ENCODE measurements around the gene PRAC2.

Gene PRAC2

DNA sequence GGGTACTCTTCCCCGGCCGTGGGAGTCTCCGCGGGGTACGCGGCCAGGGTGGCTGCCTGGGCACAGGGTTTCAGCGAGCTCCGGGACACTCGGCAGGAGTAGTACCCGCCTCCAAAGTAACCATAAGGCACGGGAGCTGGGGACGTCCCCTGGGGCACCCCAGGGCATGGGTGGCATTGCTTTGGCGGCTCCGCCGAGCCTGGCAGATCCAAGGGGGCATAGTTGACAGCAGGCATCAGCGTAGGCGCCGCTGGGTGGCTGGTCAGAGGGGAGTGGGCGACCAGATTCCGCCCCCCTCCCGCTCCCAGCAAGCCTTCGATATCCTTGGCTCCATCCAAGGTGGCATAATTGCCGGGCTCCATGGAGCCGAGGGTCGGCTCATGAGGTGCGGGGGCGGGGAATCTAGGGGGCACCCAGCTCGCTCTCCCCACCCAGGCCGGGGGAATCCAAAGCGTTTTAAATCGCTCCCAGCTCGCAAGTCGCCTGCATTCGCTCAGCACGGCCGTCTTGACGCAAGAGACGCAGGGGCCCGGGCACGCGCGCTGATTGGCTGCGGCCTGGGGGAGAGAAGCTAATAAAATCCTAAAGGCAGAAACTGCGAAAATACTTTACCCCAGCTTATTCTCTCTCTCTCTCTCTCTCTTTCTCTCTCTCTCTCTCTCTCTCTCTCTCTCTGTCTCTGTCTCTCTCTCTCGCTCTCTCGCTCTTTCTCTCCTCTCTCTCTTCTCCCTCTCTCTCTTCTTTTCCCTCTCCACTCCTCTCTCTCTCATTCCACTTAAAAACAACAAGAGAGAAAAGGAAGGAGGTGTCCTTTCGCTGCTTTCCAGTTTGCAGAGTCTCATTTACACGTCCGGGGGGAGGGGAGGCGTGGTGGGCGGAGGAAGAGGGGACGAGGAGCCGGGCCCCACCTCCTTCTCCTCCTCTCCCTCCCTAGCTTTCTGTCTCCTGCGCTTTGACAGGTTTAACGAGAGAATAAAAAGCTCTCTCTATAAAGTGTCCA is 5.5 kb downstream of the PRAC2 start, which contains the start of gene HOXB13 (continued):
- TF ChIP-seq, protein P1, sequence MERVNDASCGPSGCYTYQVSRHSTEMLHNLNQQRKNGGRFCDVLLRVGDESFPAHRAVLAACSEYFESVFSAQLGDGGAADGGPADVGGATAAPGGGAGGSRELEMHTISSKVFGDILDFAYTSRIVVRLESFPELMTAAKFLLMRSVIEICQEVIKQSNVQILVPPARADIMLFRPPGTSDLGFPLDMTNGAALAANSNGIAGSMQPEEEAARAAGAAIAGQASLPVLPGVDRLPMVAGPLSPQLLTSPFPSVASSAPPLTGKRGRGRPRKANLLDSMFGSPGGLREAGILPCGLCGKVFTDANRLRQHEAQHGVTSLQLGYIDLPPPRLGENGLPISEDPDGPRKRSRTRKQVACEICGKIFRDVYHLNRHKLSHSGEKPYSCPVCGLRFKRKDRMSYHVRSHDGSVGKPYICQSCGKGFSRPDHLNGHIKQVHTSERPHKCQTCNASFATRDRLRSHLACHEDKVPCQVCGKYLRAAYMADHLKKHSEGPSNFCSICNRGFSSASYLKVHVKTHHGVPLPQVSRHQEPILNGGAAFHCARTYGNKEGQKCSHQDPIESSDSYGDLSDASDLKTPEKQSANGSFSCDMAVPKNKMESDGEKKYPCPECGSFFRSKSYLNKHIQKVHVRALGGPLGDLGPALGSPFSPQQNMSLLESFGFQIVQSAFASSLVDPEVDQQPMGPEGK (CRISPR knock-in tag; IDR thresholded peaks at IDR 0.05; ENCODE audit: borderline replicate concordance) = no peak

DNA sequence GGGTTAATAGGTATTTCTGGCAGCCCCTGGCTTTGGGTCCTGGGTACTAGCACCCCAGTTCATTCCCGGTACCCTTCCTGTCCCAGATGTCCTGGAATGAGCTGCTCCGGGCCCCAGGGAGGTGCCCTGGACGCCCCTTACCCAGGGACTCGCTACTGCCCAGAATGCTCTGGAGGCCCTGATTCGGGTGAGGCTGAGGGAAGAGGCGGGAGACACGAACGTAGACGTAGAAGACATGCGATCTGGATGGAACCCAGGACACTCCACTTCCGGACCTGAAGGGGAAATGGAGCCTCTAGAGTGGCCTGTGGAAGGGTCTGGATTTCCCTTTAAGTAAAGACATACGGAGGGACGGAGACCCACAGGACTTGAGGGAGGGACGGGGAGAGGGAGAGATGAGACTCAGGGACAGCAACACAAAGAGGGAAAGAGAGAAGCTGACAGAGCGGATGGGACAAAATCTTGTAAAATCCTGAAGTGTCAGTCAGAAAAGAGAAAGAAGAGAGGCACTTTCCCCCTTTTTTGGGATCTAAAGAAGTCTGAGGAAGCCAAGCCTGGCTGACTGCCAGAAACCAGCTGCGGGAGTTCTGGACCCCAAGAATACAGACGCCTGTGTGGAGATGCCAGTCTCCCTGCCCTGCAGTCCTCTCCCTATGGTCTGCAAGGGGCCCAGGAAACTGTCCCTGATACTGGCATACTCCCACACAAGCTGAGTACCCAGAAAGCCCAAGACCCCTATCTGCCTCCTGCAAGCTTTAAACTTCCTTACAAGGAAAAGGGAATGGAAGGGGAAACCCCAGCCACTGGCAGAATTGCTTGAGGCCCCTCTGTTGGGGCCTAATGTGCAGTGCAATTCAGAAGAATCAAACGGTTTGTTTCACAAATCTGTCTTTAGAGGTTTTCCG is 6.6 kb downstream of the PRAC2 start:
- TF ChIP-seq ZNF8 (CRISPR knock-in tag; IDR thresholded peaks at IDR 0.05) = no peak
- no peak for TF ChIP-seq RARB (CRISPR knock-in tag; IDR thresholded peaks at IDR 0.05)
- TF ChIP-seq ZFP3 (CRISPR knock-in tag; IDR thresholded peaks at IDR 0.05) = no peak
- TF ChIP-seq CSDC2 (CRISPR knock-in tag; IDR thresholded peaks at IDR 0.05) = no peak
- no peak for TF ChIP-seq PPARA (CRISPR knock-in tag; IDR thresholded peaks at IDR 0.05; ENCODE audit: borderline replicate concordance)
- no peak for TF ChIP-seq BACH2 (CRISPR knock-in tag; IDR thresholded peaks at IDR 0.05; ENCODE audit: borderline replicate concordance)
- TF ChIP-seq ESRRG (CRISPR knock-in tag; IDR thresholded peaks at IDR 0.05) = no peak
- TF ChIP-seq ISL1 (CRISPR knock-in tag; IDR thresholded peaks at IDR 0.05) = no peak
- TF ChIP-seq ZC3H10 (CRISPR knock-in tag; IDR thresholded peaks at IDR 0.05) = no peak
- TF ChIP-seq, protein P1 (CRISPR knock-in tag; IDR thresholded peaks at IDR 0.05; ENCODE audit: borderline replicate concordance) = no peak
- TF ChIP-seq, protein P2, sequence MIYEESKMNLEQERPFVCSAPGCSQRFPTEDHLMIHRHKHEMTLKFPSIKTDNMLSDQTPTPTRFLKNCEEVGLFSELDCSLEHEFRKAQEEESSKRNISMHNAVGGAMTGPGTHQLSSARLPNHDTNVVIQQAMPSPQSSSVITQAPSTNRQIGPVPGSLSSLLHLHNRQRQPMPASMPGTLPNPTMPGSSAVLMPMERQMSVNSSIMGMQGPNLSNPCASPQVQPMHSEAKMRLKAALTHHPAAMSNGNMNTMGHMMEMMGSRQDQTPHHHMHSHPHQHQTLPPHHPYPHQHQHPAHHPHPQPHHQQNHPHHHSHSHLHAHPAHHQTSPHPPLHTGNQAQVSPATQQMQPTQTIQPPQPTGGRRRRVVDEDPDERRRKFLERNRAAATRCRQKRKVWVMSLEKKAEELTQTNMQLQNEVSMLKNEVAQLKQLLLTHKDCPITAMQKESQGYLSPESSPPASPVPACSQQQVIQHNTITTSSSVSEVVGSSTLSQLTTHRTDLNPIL (CRISPR knock-in tag; IDR thresholded peaks at IDR 0.05; ENCODE audit: low read depth) = no peak
- ATAC-seq = no peak

DNA sequence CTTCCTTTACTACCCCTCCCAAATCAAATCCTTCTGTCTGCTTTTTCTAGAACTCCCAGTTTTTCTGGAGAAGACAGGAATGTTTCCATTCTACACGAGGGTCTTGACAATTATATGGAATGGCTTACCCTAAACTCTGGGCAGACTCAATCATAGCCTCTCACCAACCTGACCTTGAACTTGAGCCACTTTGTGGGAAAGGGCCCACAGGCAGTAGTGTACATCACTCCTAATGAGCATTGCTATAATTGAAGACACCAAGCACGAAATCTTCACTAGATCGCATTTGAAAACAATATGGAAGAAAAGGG is 7.2 kb downstream of the PRAC2 start:
- TF ChIP-seq ZNF8 (CRISPR knock-in tag; IDR thresholded peaks at IDR 0.05) = no peak
- TF ChIP-seq, protein P3, sequence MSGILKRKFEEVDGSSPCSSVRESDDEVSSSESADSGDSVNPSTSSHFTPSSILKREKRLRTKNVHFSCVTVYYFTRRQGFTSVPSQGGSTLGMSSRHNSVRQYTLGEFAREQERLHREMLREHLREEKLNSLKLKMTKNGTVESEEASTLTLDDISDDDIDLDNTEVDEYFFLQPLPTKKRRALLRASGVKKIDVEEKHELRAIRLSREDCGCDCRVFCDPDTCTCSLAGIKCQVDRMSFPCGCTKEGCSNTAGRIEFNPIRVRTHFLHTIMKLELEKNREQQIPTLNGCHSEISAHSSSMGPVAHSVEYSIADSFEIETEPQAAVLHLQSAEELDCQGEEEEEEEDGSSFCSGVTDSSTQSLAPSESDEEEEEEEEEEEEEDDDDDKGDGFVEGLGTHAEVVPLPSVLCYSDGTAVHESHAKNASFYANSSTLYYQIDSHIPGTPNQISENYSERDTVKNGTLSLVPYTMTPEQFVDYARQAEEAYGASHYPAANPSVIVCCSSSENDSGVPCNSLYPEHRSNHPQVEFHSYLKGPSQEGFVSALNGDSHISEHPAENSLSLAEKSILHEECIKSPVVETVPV (CRISPR knock-in tag; IDR thresholded peaks at IDR 0.05) = no peak
- TF ChIP-seq, protein P2 (CRISPR knock-in tag; IDR thresholded peaks at IDR 0.05; ENCODE audit: low read depth) = no peak
- no peak for TF ChIP-seq PPARA (CRISPR knock-in tag; IDR thresholded peaks at IDR 0.05; ENCODE audit: borderline replicate concordance)
- TF ChIP-seq SNAI2 (CRISPR knock-in tag; IDR thresholded peaks at IDR 0.05) = no peak
- ATAC-seq = no peak

DNA sequence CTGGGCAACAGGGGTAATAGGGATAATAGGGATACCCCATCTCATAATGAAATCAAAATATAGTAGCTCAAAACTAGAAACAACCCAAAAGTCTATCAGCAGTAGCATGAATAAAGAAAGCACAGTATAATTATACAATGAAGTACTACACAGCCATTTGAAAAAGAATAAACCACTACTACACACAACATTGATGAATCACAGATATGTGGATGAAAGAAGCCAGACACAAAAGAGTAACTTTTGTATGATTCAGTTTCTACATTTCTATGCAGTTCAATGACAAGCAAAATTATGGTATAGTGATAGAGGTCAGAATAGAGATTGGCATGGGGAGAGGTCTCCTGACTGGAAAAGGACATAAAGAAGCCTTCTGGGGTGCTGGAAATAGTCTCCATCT is 8.4 kb downstream of the PRAC2 start:
- ATAC-seq = no peak
- TF ChIP-seq, protein P2 (CRISPR knock-in tag; IDR thresholded peaks at IDR 0.05; ENCODE audit: low read depth) = no peak
- TF ChIP-seq ZFP30 (CRISPR knock-in tag; IDR thresholded peaks at IDR 0.05) (no peak), PPARA (CRISPR knock-in tag; IDR thresholded peaks at IDR 0.05; ENCODE audit: borderline replicate concordance) (no peak), BACH2 (CRISPR knock-in tag; IDR thresholded peaks at IDR 0.05; ENCODE audit: borderline replicate concordance) (no peak), ZFP3 (CRISPR knock-in tag; IDR thresholded peaks at IDR 0.05) (no peak), SNAI2 (CRISPR knock-in tag; IDR thresholded peaks at IDR 0.05) (no peak), CSDC2 (CRISPR knock-in tag; IDR thresholded peaks at IDR 0.05) (no peak), ZNF70 (CRISPR knock-in tag; IDR thresholded peaks at IDR 0.05) (no peak), OSR1 (CRISPR knock-in tag; IDR thresholded peaks at IDR 0.05) (no peak)
- TF ChIP-seq, protein P4, sequence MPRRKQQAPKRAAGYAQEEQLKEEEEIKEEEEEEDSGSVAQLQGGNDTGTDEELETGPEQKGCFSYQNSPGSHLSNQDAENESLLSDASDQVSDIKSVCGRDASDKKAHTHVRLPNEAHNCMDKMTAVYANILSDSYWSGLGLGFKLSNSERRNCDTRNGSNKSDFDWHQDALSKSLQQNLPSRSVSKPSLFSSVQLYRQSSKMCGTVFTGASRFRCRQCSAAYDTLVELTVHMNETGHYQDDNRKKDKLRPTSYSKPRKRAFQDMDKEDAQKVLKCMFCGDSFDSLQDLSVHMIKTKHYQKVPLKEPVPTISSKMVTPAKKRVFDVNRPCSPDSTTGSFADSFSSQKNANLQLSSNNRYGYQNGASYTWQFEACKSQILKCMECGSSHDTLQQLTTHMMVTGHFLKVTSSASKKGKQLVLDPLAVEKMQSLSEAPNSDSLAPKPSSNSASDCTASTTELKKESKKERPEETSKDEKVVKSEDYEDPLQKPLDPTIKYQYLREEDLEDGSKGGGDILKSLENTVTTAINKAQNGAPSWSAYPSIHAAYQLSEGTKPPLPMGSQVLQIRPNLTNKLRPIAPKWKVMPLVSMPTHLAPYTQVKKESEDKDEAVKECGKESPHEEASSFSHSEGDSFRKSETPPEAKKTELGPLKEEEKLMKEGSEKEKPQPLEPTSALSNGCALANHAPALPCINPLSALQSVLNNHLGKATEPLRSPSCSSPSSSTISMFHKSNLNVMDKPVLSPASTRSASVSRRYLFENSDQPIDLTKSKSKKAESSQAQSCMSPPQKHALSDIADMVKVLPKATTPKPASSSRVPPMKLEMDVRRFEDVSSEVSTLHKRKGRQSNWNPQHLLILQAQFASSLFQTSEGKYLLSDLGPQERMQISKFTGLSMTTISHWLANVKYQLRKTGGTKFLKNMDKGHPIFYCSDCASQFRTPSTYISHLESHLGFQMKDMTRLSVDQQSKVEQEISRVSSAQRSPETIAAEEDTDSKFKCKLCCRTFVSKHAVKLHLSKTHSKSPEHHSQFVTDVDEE (CRISPR knock-in tag; IDR thresholded peaks at IDR 0.05) = no peak
- TF ChIP-seq, protein P1 (CRISPR knock-in tag; IDR thresholded peaks at IDR 0.05; ENCODE audit: borderline replicate concordance) = no peak
